HepG2 (cell line): Measurements from ENCODE around the gene GGT7. TPM values are rescaled to one million over a fixed set of nuclear protein-coding genes. Genes with fewer than 3 reads are reported as not detected.

ENCODE experiments used
- ATAC-seq: fragments of 200-7000 bp; cut with Tn5 transposase; 3 replicates; pipeline ENCODE4 v1.9.1; 2020; ENCODE audit warnings: mild to moderate bottlenecking, moderate library complexity
- BruUV-seq: library from RNA; stranded (reverse); fragments of 400-500 nt; replicated peaks from 2 replicates; lab custom pipeline; 2021; lab: Mats Ljungman, UMichigan
- CTCF ChIA-PET: fragments of 300-600 bp; formaldehyde crosslinking; extraction: SDS; loops from one replicate; lab custom pipeline; 2021; ENCODE audit warnings: low total read pairs, inconsistent platforms, low intra/inter-chr PET ratio; lab: Yijun Ruan, JAX
- POLR2A ChIA-PET: fragments of 350-600 bp; sonication (Branson Sonifier 250); formaldehyde crosslinking; loops from one replicate; lab custom pipeline; 2020; ENCODE audit warnings: antibody characterized with exemption, inconsistent platforms; lab: Yijun Ruan, JAX
- DNase-seq: peaks from one replicate; pipeline ENCODE4 v3.0.0-alpha.2; 2015; ENCODE audit warnings: low spot score
- FAIRE-seq: peaks from 3 replicates; lab custom pipeline; 2011; peaks lifted over from hg19 to GRCh38; lab: Jason Lieb, UNC
- H2AFZ ChIP-seq: one replicate; pipeline ENCODE4 v1.6.1; 2011; ENCODE audit warnings: low read length, inconsistent platforms
- H3K27ac ChIP-seq: fragments of 300-600 bp; 3 replicates; pipeline ENCODE4 v1.8.0; 2011; ENCODE audit warnings: mixed run types, mild to moderate bottlenecking, mixed read lengths, low read length, inconsistent platforms; ENCODE audit not compliant: insufficient read depth; ENCODE audit errors: extremely low read length
- H3K27me3 ChIP-seq, 2 experiments: fragments of 200-600 bp in 1 of 2; 2 replicates in 1 of 2; 3 replicates in 1 of 2; pipeline versions ENCODE4 v1.6.0 to v1.8.0; 2011; ENCODE audit warnings: low read length in 2 of 2, mild to moderate bottlenecking in 2 of 2, moderate library complexity in 2 of 2, inconsistent platforms in 1 of 2; ENCODE audit not compliant: insufficient read depth in 2 of 2, control insufficient read depth in 1 of 2
- H3K36me3 ChIP-seq, 2 experiments: fragments of 200-600 bp in 1 of 2; replicated peaks in 1 of 2; 2 replicates in 1 of 2; 3 replicates in 1 of 2; pipeline versions ENCODE4 v1.5.1 to v1.8.0; 2011; ENCODE audit warnings: low read length in 2 of 2, inconsistent platforms in 1 of 2; ENCODE audit not compliant: insufficient read depth in 2 of 2, control insufficient read depth in 1 of 2
- H3K4me1 ChIP-seq: 2 replicates; pipeline ENCODE4 v1.5.1; 2012; ENCODE audit warnings: low read length, inconsistent platforms; ENCODE audit not compliant: insufficient read depth
- H3K4me2 ChIP-seq: 2 replicates; pipeline ENCODE4 v1.6.0; 2011; ENCODE audit warnings: low read depth, low read length, inconsistent platforms
- H3K4me3 ChIP-seq, 3 experiments: fragments of 200-600 bp in 1 of 3; sonication (generic), shearing (Covaris generic) in 1 of 3; replicated peaks in 1 of 3; 2 replicates each; pipeline ENCODE4 v1.5.1; 2011 to 2016; ENCODE audit warnings: low read length in 3 of 3, inconsistent platforms in 2 of 3, low read depth in 2 of 3, mild to moderate bottlenecking in 2 of 3, control low read depth in 1 of 3, mixed read lengths in 1 of 3; ENCODE audit not compliant: insufficient read depth in 1 of 3
- H3K79me2 ChIP-seq: one replicate; pipeline ENCODE4 v1.6.1; 2011; ENCODE audit warnings: low read length, inconsistent platforms; ENCODE audit not compliant: insufficient read depth
- H3K9ac ChIP-seq: 2 replicates; pipeline ENCODE4 v1.6.0; 2011; ENCODE audit warnings: mild to moderate bottlenecking, low read depth, low read length, inconsistent platforms; ENCODE audit not compliant: insufficient read depth
- H3K9me3 ChIP-seq: 2 replicates; pipeline ENCODE4 v1.5.1; 2012; ENCODE audit warnings: mild to moderate bottlenecking, low read length
- H4K20me1 ChIP-seq: 2 replicates; pipeline ENCODE4 v1.6.0; 2011; ENCODE audit warnings: inconsistent platforms, mild to moderate bottlenecking, low read length, moderate library complexity; ENCODE audit not compliant: insufficient read depth
- ELF3 ChIP-seq: IDR thresholded peaks from 2 replicates; pipeline ENCODE4 v1.6.1; 2016; ENCODE audit warnings: missing genetic modification reagents, missing compliant biosample characterization
- SNAPC4 ChIP-seq: sonication (generic); formaldehyde crosslinking; IDR thresholded peaks from 2 replicates; pipeline ENCODE4 v1.4.0; 2020; ENCODE audit warnings: mild to moderate bottlenecking, missing genetic modification reagents
- ZFP41 ChIP-seq: sonication (generic); formaldehyde crosslinking; IDR thresholded peaks from 2 replicates; pipeline ENCODE4 v1.4.0; 2020; ENCODE audit warnings: mild to moderate bottlenecking, missing genetic modification reagents, borderline replicate concordance
- ZSCAN30 ChIP-seq: sonication (generic); formaldehyde crosslinking; IDR thresholded peaks from 2 replicates; pipeline ENCODE4 v1.5.0; 2020; ENCODE audit warnings: mild to moderate bottlenecking, missing genetic modification reagents
- WGBS: methylation state at CpG from one replicate; pipeline ENCODE4 v1.1.6; 2017; ENCODE audit warnings: low lambda C conversion rate; 5-methylcytosine and 5-hydroxymethylcytosine counted together
- in situ Hi-C: cut with HindIII; loops from 2 replicates; pipeline ENCODE4 v1.10.0; 2017; ENCODE audit warnings: low pct_unique_long_range_greater_than_20kb; ENCODE audit not compliant: extremely low pct_ligation_motif_present
- intact Hi-C: fragments of 100-400 bp; cut with micrococcal nuclease; formaldehyde crosslinking; loops from one replicate; pipeline ENCODE4 v1.10.0; 2022; ENCODE audit not compliant: unreplicated experiment
- polyA plus RNA-seq, 8 experiments: library from polyadenylated mRNA; depleted of rRNA in 3 of 8; stranded (reverse) in 7 of 8; unstranded in 1 of 8; fragments of >200 nt; fragmentation: Illumina TruSeq in 4 of 8; extraction: Trizol in 4 of 8; gene quantifications; 2 replicates each; pipeline versions ENCODE4 v1.2.1 to v1.2.3, GENCODE V29; 2011 to 2016; ENCODE audit warnings: low read depth in 4 of 8, missing spikeins in 1 of 8, mixed read lengths in 1 of 8; ENCODE audit not compliant: insufficient read depth in 1 of 8
- total RNA-seq, 5 experiments: library from RNA; depleted of rRNA; stranded (reverse); fragments of >200 nt; fragmentation: Illumina TruSeq; extraction: Trizol; gene quantifications; 2 replicates each; pipeline ENCODE4 v1.2.3, GENCODE V29; 2016; ENCODE audit warnings: low read depth in 1 of 5

GGT7 gene
- total and polyA plus RNA-seq, 2 of the 13 experiments (the other 11 are each of a cell fraction or from before 2014, with no cell fraction given): 6.6 to 23.0 TPM

DNA sequence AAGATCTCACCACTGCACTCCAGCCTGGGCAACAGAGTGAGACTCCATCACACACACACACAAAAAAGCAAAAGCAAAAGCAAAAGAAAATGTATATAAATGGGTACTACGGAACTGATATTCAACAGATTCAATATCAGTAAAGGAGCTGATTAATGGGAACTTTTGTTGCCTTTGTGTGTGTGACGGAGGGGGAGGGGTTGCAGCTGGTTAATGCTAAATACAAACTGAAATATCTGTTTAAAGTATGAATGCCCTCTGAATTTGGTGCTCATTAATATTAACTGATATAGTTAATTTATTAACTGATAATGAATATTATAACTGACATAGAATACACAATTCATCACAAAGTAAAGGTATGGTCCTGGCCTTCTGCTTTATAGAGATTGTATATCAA lies 55.6 kb downstream of the GGT7 start (continued):
- TF ChIP-seq SNAPC4 (CRISPR knock-in tag): no peak
- TF ChIP-seq ELF3: no peak
- no peak for TF ChIP-seq ZFP41 (CRISPR knock-in tag)

DNA sequence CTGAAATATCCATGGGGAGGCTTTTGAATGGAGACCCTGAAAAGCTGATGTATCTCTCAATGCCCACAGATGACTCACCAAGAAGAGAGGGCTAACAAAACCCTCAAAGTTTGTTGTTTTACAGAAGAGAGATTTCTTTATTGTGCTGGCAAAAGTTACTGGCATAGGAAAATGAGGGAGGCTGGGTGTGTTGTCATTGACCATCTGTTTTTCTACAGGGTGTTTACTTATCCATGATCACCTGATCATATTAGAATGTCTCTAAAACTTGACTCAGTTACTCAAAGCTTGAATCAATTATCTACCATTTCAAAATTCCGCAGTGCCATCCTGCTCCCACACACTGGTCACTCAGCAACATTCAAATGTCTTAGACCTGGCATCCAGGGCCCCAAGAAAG lies 57.0 kb downstream of the GGT7 start:
- Histone ChIP-seq H3K4me3 (no peak overlapping the region), H3K79me2 (peaks cover 94% of the 10 kb centered on the region)
- POLR2A ChIA-PET: interaction anchor here (1.6 kb wide), 1 partner anchor 10 kb away, joined by 5 read pairs; the partner anchor contains the start of gene NCOA6

More for the DNA sequence above, 57.0 kb downstream of the GGT7 start:
- in situ Hi-C loops: no loop called here
- no peak for TF ChIP-seq ZSCAN30
- Histone ChIP-seq H3K9me3 (no peaks in the 10 kb centered on the region), H3K4me2 (no peak overlapping the region), H2AFZ (no peak overlapping the region), H3K36me3 (no peaks in the 10 kb centered on the region; a peak in 2 of 5 replicates), H4K20me1 (peaks cover 15% of the 10 kb centered on the region), H3K4me1 (no peaks in the 10 kb centered on the region), H3K27ac (no peak overlapping the region), H3K9ac (no peak overlapping the region), H3K27me3 (no peaks in the 10 kb centered on the region)
- CTCF ChIA-PET: no interaction called here
- intact Hi-C loops: no loop called here
- no TSS peak for BruUV-seq
- WGBS: 97% methylated on average over 1 of the region's 1 CpG
- ATAC-seq (no peak), DNase-seq (no peak), FAIRE-seq (no peak)
